Measurements from ENCODE around the gene LAMA2. TPM values are rescaled to one million over a fixed set of nuclear protein-coding genes. Genes with fewer than 3 reads are reported as not detected.

The LAMA2 gene
- total and polyA plus RNA-seq, 2 donors from 2014 or later: 2.2 to 20.8 TPM

- no peaks in the 10 kb centered on the region for H3K27me3 ChIP-seq (ENCODE audit: control insufficient read depth, insufficient read depth, low read length)
- no peaks in the 10 kb centered on the region for H3K4me1 ChIP-seq (ENCODE audit: control insufficient read depth in 2 of 3, insufficient read depth in 2 of 3, low read depth in 1 of 3, low read length in 3 of 3)
- peaks cover 0 to 2% (median 0%) of the 10 kb centered on the region in 3 donors for H3K36me3 ChIP-seq (ENCODE audit: control insufficient read depth in 2 of 3, insufficient read depth in 3 of 3, low read length in 3 of 3)
- no peak overlapping the region for H3K9ac ChIP-seq (ENCODE audit: low read length in 3 of 3)
- DNase-seq: no peak
- no peaks in the 10 kb centered on the region for H3K9me3 ChIP-seq (ENCODE audit: control insufficient read depth in 2 of 3, insufficient read depth in 1 of 3, low read length in 3 of 3)
- no peak overlapping the region for H3K27ac ChIP-seq (ENCODE audit: low read depth in 2 of 2, low read length in 2 of 2)
- no peak for TF ChIP-seq CTCF (IDR thresholded peaks at IDR 0.05; ENCODE audit: borderline replicate concordance, extremely low read depth, insufficient read depth)
- intact Hi-C loops (cut with DNase I): no loop called here
- H3K4me3 ChIP-seq (ENCODE audit: low read length in 3 of 3): no peak overlapping the region
- FAIRE-seq: no peak
These were observed 633.8 kb downstream of the LAMA2 start for GRCh38 chr6:129516787-129517186.

GRCh38 chr6:129517288-129517687, 634.4 kb downstream of the LAMA2 start:
- Histone ChIP-seq H3K9me3 (ENCODE audit: control insufficient read depth in 2 of 3, insufficient read depth in 1 of 3, low read length in 3 of 3) (no peaks in the 10 kb centered on the region), H3K9ac (ENCODE audit: low read length in 3 of 3) (no peak overlapping the region), H3K27me3 (ENCODE audit: control insufficient read depth, insufficient read depth, low read length) (no peaks in the 10 kb centered on the region), H3K4me3 (ENCODE audit: low read length in 3 of 3) (no peak overlapping the region), H3K27ac (ENCODE audit: low read depth in 2 of 2, low read length in 2 of 2) (no peak overlapping the region), H3K4me1 (ENCODE audit: control insufficient read depth in 2 of 3, insufficient read depth in 2 of 3, low read depth in 1 of 3, low read length in 3 of 3) (no peaks in the 10 kb centered on the region), H3K36me3 (ENCODE audit: control insufficient read depth in 2 of 3, insufficient read depth in 3 of 3, low read length in 3 of 3) (peaks cover 0 to 2% (median 0%) of the 10 kb centered on the region in 3 donors)
- no peak for TF ChIP-seq CTCF (IDR thresholded peaks at IDR 0.05; ENCODE audit: borderline replicate concordance, extremely low read depth, insufficient read depth)
- DNase-seq (no peak), FAIRE-seq (no peak)
- intact Hi-C loops (cut with DNase I): no loop called here

GRCh38 chr6:129519750-129520149, 636.8 kb downstream of the LAMA2 start:
- Histone ChIP-seq H3K4me1 (ENCODE audit: control insufficient read depth in 2 of 3, insufficient read depth in 2 of 3, low read depth in 1 of 3, low read length in 3 of 3) (no peaks in the 10 kb centered on the region), H3K9ac (ENCODE audit: low read length in 3 of 3) (no peak overlapping the region), H3K4me3 (ENCODE audit: low read length in 3 of 3) (no peak overlapping the region), H3K27ac (ENCODE audit: low read depth in 2 of 2, low read length in 2 of 2) (no peak overlapping the region), H3K27me3 (ENCODE audit: control insufficient read depth, insufficient read depth, low read length) (no peaks in the 10 kb centered on the region), H3K36me3 (ENCODE audit: control insufficient read depth in 2 of 3, insufficient read depth in 3 of 3, low read length in 3 of 3) (no peaks in the 10 kb centered on the region), H3K9me3 (ENCODE audit: control insufficient read depth in 2 of 3, insufficient read depth in 1 of 3, low read length in 3 of 3) (no peaks in the 10 kb centered on the region)
- intact Hi-C loops (cut with DNase I): no loop called here
- no peak for FAIRE-seq
- no peak for TF ChIP-seq CTCF (IDR thresholded peaks at IDR 0.05; ENCODE audit: borderline replicate concordance, extremely low read depth, insufficient read depth)
- DNase-seq: no peak

- intact Hi-C loops (cut with DNase I): no loop called here
- no peaks in the 10 kb centered on the region for H3K27me3 ChIP-seq (ENCODE audit: control insufficient read depth, insufficient read depth, low read length)
- no peak overlapping the region for H3K4me3 ChIP-seq (ENCODE audit: low read length in 3 of 3)
- no peaks in the 10 kb centered on the region for H3K9me3 ChIP-seq (ENCODE audit: control insufficient read depth in 2 of 3, insufficient read depth in 1 of 3, low read length in 3 of 3)
- TF ChIP-seq CTCF (IDR thresholded peaks at IDR 0.05; ENCODE audit: borderline replicate concordance, extremely low read depth, insufficient read depth): no peak
- DNase-seq (no peak), FAIRE-seq (no peak)
- no peak overlapping the region for H3K27ac ChIP-seq (ENCODE audit: low read depth in 2 of 2, low read length in 2 of 2)
- H3K9ac ChIP-seq (ENCODE audit: low read length in 3 of 3): no peak overlapping the region
- H3K36me3 ChIP-seq (ENCODE audit: control insufficient read depth in 2 of 3, insufficient read depth in 3 of 3, low read length in 3 of 3): no peaks in the 10 kb centered on the region
- no peaks in the 10 kb centered on the region for H3K4me1 ChIP-seq (ENCODE audit: control insufficient read depth in 2 of 3, insufficient read depth in 2 of 3, low read depth in 1 of 3, low read length in 3 of 3)
These were observed 639.0 kb downstream of the LAMA2 start for GRCh38 chr6:129521946-129522345.

Measured in kidney (tissue), 14 donors.